SK-N-SH (cell line): ENCODE results near the gene ANKK1. TPM values are rescaled to one million over a fixed set of nuclear protein-coding genes. Genes with fewer than 3 reads are reported as not detected.

Source experiments
- CTCF ChIA-PET: fragments of 300-600, 350-600 bp; formaldehyde crosslinking; extraction: SDS; loops from one replicate; lab custom pipeline; 2021; lab: Yijun Ruan, JAX
- POLR2A ChIA-PET: fragments of 350-600 bp; sonication (Branson Sonifier 250); formaldehyde crosslinking; extraction: SDS; loops from one replicate; lab custom pipeline; 2020; ENCODE audit warnings: antibody characterized with exemption, inconsistent platforms; lab: Yijun Ruan, JAX
- DNase-seq: peaks from one replicate; pipeline ENCODE4 v3.0.0; 2012
- H2AFZ ChIP-seq: fragments of 200-600 bp; sonication (generic); 2 replicates; pipeline ENCODE4 v1.8.1; 2016; ENCODE audit warnings: antibody characterized with exemption, mild to moderate bottlenecking, low read depth
- H3F3A ChIP-seq: fragments of 200-600 bp; sonication (generic); replicated peaks from 2 replicates; pipeline ENCODE3; 2016; ENCODE audit warnings: antibody characterized with exemption, mild to moderate bottlenecking; ENCODE audit not compliant: insufficient read depth
- H3K27ac ChIP-seq, 2 experiments: fragments of 200-500 bp in 1 of 2; fragments of 200-600 bp in 1 of 2; sonication (Bioruptor generic) in 1 of 2; sonication (generic), shearing (Covaris generic) in 1 of 2; 2 replicates each; pipeline versions ENCODE4 v1.5.1 to v1.6.1; 2014 to 2016; ENCODE audit warnings: low read depth in 2 of 2, inconsistent platforms in 1 of 2, low read length in 1 of 2, mild to moderate bottlenecking in 1 of 2, mixed read lengths in 1 of 2
- H3K27me3 ChIP-seq: fragments of 200-600 bp; sonication (generic), shearing (Covaris generic); 2 replicates; pipeline ENCODE4 v1.6.1; 2016; ENCODE audit warnings: mixed run types; ENCODE audit not compliant: insufficient read depth
- H3K36me3 ChIP-seq, 2 experiments: fragments of 200-500 bp in 1 of 2; fragments of 200-600 bp in 1 of 2; sonication (Bioruptor generic) in 1 of 2; sonication (generic) in 1 of 2; replicated peaks in 1 of 2; 2 replicates each; pipeline versions ENCODE3 to v1.5.1; 2014 to 2016; ENCODE audit warnings: low read length in 1 of 2, mild to moderate bottlenecking in 1 of 2; ENCODE audit not compliant: insufficient read depth in 2 of 2, control insufficient read depth in 1 of 2
- H3K4me1 ChIP-seq, 2 experiments: fragments of 200-500 bp in 1 of 2; fragments of 200-600 bp in 1 of 2; sonication (Bioruptor generic) in 1 of 2; sonication (generic), shearing (Covaris generic) in 1 of 2; 2 replicates each; pipeline versions ENCODE4 v1.5.1 to v1.6.1; 2014 to 2016; ENCODE audit warnings: low read depth in 1 of 2, low read length in 1 of 2, mixed run types in 1 of 2; ENCODE audit not compliant: insufficient read depth in 2 of 2, control insufficient read depth in 1 of 2
- H3K4me2 ChIP-seq: fragments of 200-600 bp; sonication (generic), shearing (Covaris generic); 2 replicates; pipeline ENCODE4 v1.6.1; 2017; ENCODE audit warnings: mixed run types
- H3K4me3 ChIP-seq, 2 experiments: fragments of 200-500 bp in 1 of 2; fragments of 200-600 bp in 1 of 2; sonication (Bioruptor generic) in 1 of 2; sonication (generic), shearing (Covaris generic) in 1 of 2; 2 replicates each; pipeline versions ENCODE4 v1.5.1 to v1.8.1; 2014 to 2016; ENCODE audit warnings: low read depth in 2 of 2, inconsistent platforms in 1 of 2, low read length in 1 of 2, mild to moderate bottlenecking in 1 of 2, mixed read lengths in 1 of 2, moderate library complexity in 1 of 2
- H3K79me2 ChIP-seq: fragments of 200-600 bp; sonication (generic); 2 replicates; pipeline ENCODE4 v1.8.1; 2017; ENCODE audit warnings: mild to moderate bottlenecking; ENCODE audit not compliant: insufficient read depth
- H3K9ac ChIP-seq: fragments of 200-600 bp; sonication (generic); 2 replicates; pipeline ENCODE4 v1.6.1; 2017; ENCODE audit warnings: mixed run types
- H3K9me2 ChIP-seq: fragments of 200-600 bp; sonication (generic); 2 replicates; pipeline ENCODE4 v1.6.1; 2017; ENCODE audit warnings: mixed run types
- H3K9me3 ChIP-seq: fragments of 200-600 bp; sonication (generic); 2 replicates; pipeline ENCODE4 v1.6.1; 2017; ENCODE audit warnings: mixed run types, mild to moderate bottlenecking, moderate library complexity
- H4K20me1 ChIP-seq: fragments of 200-600 bp; sonication (generic); 2 replicates; pipeline ENCODE4 v1.6.1; 2017; ENCODE audit warnings: mild to moderate bottlenecking, mixed run types; ENCODE audit not compliant: insufficient read depth
- GATA2 ChIP-seq: sonication (generic); formaldehyde crosslinking; IDR thresholded peaks from 2 replicates; pipeline ENCODE4 v1.5.0; 2020; ENCODE audit warnings: mild to moderate bottlenecking, missing genetic modification reagents
- JUND ChIP-seq: IDR thresholded peaks from 2 replicates; pipeline ENCODE4 v1.4.0; 2012
- MXI1 ChIP-seq: IDR thresholded peaks from 2 replicates; pipeline ENCODE4 v1.6.1; 2012; ENCODE audit warnings: mild to moderate bottlenecking, low read depth, low read length, improper control_type of control experiment
- POLR2AphosphoS5 ChIP-seq: IDR thresholded peaks from 2 replicates; pipeline ENCODE4 v1.6.1; 2012; ENCODE audit warnings: low read depth, low read length
- RAD21 ChIP-seq: IDR thresholded peaks from 2 replicates; pipeline ENCODE4 v1.6.1; 2012; ENCODE audit warnings: mild to moderate bottlenecking, low read length
- TAF1 ChIP-seq: IDR thresholded peaks from 2 replicates; pipeline ENCODE4 v1.6.1; 2012; ENCODE audit warnings: low read depth, mild to moderate bottlenecking, low read length, moderate library complexity, borderline replicate concordance
- WGBS: methylation state at CpG from one replicate; pipeline ENCODE4 v1.1.6; 2017; ENCODE audit warnings: low lambda C conversion rate; 5-methylcytosine and 5-hydroxymethylcytosine counted together
- polyA plus RNA-seq, 3 experiments: library from polyadenylated mRNA; depleted of rRNA; stranded (reverse); fragments of >200 nt; gene quantifications; 2 replicates each; pipeline ENCODE4 v1.2.3, GENCODE V29; 2012
- TF ChIP-seq, protein P1 (sequence below): fragments of 200-600 bp; sonication (generic); IDR thresholded peaks from 2 replicates; pipeline ENCODE4 v1.6.1; 2017; ENCODE audit warnings: antibody characterized with exemption, mild to moderate bottlenecking, moderate library complexity
- TF ChIP-seq, protein P2 (sequence below): IDR thresholded peaks from 2 replicates; pipeline ENCODE4 v1.6.1; 2012; ENCODE audit warnings: mild to moderate bottlenecking, low read depth, low read length, moderate library complexity
- TF ChIP-seq, protein P3 (sequence below): IDR thresholded peaks from 2 replicates; pipeline ENCODE4 v1.4.0; 2012; ENCODE audit warnings: low read depth, borderline replicate concordance
- TF ChIP-seq, protein P4 (sequence below): IDR thresholded peaks from 2 replicates; pipeline ENCODE4 v1.4.0; 2012; ENCODE audit warnings: low read depth, borderline replicate concordance

The ANKK1 gene
- polyA plus RNA-seq, 1 of the 3 experiments (the other 2 are of a cell fraction): 0.05 TPM

GRCh38 chr11:113393501-113393985 is 6.0 kb downstream of the ANKK1 start:
- H2AFZ ChIP-seq: no peak overlapping the region
- no peak for DNase-seq
- no peaks in the 10 kb centered on the region for H3K27me3 ChIP-seq
- H3K36me3 ChIP-seq: no peaks in the 10 kb centered on the region
- no peak overlapping the region for H3K4me3 ChIP-seq
- H3K4me2 ChIP-seq: no peak overlapping the region
- H3K79me2 ChIP-seq: no peaks in the 10 kb centered on the region
- POLR2A ChIA-PET: no interaction called here
- no peak overlapping the region for H3K27ac ChIP-seq
- WGBS: 47% methylated on average over 5 of the region's 8 CpGs
- H3K4me1 ChIP-seq: peaks cover 0 to 11% of the 10 kb centered on the region in 2 experiments; a peak in 1 of 4 replicates
- no peaks in the 10 kb centered on the region for H3F3A ChIP-seq
- H3K9ac ChIP-seq: no peak overlapping the region
- no peaks in the 10 kb centered on the region for H3K9me2 ChIP-seq
- no peaks in the 10 kb centered on the region for H4K20me1 ChIP-seq
- TF ChIP-seq, protein P1, sequence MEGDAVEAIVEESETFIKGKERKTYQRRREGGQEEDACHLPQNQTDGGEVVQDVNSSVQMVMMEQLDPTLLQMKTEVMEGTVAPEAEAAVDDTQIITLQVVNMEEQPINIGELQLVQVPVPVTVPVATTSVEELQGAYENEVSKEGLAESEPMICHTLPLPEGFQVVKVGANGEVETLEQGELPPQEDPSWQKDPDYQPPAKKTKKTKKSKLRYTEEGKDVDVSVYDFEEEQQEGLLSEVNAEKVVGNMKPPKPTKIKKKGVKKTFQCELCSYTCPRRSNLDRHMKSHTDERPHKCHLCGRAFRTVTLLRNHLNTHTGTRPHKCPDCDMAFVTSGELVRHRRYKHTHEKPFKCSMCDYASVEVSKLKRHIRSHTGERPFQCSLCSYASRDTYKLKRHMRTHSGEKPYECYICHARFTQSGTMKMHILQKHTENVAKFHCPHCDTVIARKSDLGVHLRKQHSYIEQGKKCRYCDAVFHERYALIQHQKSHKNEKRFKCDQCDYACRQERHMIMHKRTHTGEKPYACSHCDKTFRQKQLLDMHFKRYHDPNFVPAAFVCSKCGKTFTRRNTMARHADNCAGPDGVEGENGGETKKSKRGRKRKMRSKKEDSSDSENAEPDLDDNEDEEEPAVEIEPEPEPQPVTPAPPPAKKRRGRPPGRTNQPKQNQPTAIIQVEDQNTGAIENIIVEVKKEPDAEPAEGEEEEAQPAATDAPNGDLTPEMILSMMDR: no peak
- TF ChIP-seq, protein P2, sequence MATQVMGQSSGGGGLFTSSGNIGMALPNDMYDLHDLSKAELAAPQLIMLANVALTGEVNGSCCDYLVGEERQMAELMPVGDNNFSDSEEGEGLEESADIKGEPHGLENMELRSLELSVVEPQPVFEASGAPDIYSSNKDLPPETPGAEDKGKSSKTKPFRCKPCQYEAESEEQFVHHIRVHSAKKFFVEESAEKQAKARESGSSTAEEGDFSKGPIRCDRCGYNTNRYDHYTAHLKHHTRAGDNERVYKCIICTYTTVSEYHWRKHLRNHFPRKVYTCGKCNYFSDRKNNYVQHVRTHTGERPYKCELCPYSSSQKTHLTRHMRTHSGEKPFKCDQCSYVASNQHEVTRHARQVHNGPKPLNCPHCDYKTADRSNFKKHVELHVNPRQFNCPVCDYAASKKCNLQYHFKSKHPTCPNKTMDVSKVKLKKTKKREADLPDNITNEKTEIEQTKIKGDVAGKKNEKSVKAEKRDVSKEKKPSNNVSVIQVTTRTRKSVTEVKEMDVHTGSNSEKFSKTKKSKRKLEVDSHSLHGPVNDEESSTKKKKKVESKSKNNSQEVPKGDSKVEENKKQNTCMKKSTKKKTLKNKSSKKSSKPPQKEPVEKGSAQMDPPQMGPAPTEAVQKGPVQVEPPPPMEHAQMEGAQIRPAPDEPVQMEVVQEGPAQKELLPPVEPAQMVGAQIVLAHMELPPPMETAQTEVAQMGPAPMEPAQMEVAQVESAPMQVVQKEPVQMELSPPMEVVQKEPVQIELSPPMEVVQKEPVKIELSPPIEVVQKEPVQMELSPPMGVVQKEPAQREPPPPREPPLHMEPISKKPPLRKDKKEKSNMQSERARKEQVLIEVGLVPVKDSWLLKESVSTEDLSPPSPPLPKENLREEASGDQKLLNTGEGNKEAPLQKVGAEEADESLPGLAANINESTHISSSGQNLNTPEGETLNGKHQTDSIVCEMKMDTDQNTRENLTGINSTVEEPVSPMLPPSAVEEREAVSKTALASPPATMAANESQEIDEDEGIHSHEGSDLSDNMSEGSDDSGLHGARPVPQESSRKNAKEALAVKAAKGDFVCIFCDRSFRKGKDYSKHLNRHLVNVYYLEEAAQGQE: no peak
- no peak for TF ChIP-seq RAD21
- TF ChIP-seq, protein P3, sequence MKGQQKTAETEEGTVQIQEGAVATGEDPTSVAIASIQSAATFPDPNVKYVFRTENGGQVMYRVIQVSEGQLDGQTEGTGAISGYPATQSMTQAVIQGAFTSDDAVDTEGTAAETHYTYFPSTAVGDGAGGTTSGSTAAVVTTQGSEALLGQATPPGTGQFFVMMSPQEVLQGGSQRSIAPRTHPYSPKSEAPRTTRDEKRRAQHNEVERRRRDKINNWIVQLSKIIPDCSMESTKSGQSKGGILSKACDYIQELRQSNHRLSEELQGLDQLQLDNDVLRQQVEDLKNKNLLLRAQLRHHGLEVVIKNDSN: no peak
- no peak for TF ChIP-seq JUND
- TF ChIP-seq POLR2AphosphoS5: no peak
- no peak for TF ChIP-seq MXI1
- TF ChIP-seq TAF1: no peak
- TF ChIP-seq GATA2 (CRISPR knock-in tag): no peak
- TF ChIP-seq, protein P4, sequence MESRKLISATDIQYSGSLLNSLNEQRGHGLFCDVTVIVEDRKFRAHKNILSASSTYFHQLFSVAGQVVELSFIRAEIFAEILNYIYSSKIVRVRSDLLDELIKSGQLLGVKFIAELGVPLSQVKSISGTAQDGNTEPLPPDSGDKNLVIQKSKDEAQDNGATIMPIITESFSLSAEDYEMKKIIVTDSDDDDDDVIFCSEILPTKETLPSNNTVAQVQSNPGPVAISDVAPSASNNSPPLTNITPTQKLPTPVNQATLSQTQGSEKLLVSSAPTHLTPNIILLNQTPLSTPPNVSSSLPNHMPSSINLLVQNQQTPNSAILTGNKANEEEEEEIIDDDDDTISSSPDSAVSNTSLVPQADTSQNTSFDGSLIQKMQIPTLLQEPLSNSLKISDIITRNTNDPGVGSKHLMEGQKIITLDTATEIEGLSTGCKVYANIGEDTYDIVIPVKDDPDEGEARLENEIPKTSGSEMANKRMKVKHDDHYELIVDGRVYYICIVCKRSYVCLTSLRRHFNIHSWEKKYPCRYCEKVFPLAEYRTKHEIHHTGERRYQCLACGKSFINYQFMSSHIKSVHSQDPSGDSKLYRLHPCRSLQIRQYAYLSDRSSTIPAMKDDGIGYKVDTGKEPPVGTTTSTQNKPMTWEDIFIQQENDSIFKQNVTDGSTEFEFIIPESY: no peak
- H3K9me3 ChIP-seq: no peaks in the 10 kb centered on the region
- CTCF ChIA-PET: no interaction called here
